NCI-H1105 treated with DMSO at 0.1 percent for 48 hours (cell line): Measurements from ENCODE around the gene C5AR2.
"Not testable (repeated sequence)": the region's sequence is repeated elsewhere in the genome, so short reads cannot be mapped to it uniquely, and the experiment has no call there.

ENCODE experiments used
- DNase-seq: peaks from one replicate; lab custom pipeline; 2025; lab: John Stamatoyannopoulos, UW

Gene C5AR2

DNA sequence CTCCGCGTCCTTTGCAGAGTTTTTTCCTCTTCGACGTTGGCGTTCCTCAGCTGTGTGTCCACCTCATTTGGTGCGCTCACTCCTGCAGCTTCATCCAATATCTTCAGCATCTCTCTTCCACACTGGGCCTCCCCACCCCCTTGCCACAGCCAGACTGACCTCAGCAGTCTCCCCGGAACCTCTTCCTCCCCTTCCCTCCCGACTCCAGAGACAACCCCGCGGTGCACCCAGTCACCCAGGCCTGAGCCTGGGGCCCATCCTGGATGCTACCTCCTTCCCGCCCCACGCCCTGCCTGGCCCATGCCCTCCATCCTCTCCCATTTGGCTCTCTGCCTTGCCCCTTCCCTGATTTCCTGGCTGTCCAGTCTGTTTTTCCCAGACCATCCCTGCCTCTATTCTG lies 8.1 kb upstream of the C5AR2 start:
- no peak for DNase-seq

DNA sequence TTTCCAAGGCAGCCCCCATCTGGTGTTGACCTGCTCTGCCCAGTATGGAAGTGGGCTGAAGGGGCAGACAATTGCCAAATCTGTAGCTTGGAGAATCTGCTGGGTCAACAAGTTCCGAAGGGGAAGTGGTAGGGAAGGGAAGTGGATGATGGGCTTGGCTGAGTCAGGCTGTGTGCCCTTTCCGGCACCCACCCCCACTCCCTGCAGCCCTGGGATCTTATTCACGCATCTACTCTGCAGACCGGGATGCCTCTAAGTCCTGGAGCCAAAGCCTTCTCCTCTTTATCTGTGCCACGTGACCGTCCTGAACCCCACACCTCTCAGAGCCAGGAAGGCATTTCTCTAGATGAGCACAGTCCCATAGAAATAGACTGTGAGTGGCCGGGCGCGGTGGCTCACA lies 7.5 kb upstream of the C5AR2 start:
- DNase-seq, result no peak

DNA sequence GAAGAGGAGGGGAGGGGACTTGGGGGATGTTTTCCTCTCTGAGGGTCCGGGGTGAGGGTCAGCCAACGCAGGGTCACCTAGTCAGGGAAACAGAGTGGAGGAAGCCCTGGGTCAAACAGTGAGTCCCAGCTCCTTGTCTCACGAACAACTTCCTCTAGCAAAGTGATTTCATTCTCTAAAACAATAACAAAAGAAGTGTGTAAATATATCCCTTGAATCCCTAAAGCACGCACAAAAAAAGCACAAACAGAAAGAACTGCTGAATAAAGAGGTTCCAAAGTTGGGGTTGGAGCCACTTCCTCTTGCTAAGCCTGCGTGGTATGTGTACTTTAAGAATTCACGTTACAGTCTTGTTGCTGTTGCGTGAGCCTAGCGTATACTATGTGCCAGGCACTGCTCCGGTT lies 1.5 kb upstream of the C5AR2 start:
- DNase-seq, result no peak

DNA sequence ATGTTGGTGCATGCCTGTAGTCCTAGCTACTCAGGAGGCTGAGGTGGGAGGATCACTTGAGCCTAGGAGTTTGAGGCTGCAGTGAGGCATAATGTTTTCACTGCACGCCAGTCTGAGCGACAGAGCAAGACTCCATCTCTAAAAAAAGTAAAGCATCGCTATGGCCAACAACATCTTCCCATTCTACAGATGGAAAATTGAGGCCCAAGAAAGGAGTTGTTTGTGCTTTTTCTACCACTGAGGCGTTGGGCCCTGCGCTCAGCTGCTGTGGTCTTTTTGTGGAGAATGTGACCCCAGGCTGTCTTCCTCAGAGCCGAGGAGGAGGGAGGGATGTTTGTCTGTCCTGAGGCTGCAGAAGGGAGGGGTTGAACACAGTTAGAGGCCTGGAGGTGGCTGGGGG lies 485 bp upstream of the C5AR2 start:
- DNase-seq, result no peak

DNA sequence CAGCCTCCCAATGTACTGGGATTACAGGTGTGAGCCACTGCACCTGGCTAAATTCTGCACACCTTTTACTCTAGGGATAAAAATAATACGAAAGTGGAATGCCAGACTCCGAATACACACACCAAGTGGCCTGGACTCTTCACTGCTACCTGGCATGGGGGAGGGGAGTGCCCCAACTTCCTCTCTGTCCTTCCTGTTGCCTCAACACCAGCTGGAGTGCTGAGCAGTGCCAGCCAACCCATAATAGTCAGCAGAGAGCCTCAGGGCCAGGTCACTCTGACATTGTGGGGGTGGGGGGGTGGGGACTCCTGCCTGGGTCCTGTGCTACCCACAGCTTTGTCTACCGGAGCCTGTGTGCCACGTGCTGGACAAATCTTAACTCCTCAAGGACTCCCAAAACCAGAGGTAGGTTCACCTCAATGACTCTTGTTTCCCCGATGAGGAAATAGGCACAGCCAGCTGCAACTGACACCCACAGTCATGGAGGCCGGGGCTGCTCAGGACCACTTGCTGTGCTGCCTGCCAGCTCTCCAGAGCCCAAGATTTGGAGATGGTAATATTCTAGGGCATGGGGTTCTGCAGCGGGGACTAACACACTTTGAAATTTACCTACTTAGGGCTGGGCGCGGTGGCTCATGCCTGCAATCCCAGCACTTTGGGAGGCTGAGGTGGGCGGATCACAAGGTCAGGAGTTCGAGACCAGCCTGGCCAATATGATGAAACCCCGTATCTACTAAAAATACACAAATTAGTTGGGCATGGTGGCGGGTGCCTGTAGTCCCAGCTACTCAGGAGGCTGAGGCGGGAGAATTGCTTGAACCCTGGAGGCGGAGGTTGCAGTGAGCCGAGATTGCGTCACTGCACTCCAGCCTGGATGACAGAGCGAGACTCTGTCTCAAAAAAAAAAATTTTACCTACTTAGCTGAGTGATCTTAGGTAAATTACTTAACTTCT lies 5.1 kb downstream of the C5AR2 start:
- DNase-seq, result not testable (repeated sequence)

- DNase-seq, result no peak
These were observed 7.4 kb downstream of the C5AR2 start for GRCh38 chr19:47339196-47339880.

GRCh38 chr19:47340477-47341208 lies 8.7 kb downstream of the C5AR2 start:
- DNase-seq, result no peak

GRCh38 chr19:47341734-47342133 lies 9.8 kb downstream of the C5AR2 start:
- no peak for DNase-seq

- DNase-seq, result no peak
These were observed 11.3 kb downstream of the C5AR2 start for GRCh38 chr19:47343194-47343802.

GRCh38 chr19:47344425-47344824 lies 12.4 kb downstream of the C5AR2 start:
- no peak for DNase-seq

GRCh38 chr19:47346024-47346423 lies 14.0 kb downstream of the C5AR2 start:
- not testable (repeated sequence) for DNase-seq

GRCh38 chr19:47348819-47349795 lies 17.1 kb downstream of the C5AR2 start, which contains the start of gene DHX34:
Gene DHX34, plus strand, starts transcription at chr19:47349315. Its CDS starts 3,716 bp downstream, at chr19:47353031.
- DNase-seq, result peak; percentile 98

GRCh38 chr19:47350630-47351029 lies 18.7 kb downstream of the C5AR2 start:
- DNase-seq, result no peak

GRCh38 chr19:47351548-47351947 lies 19.6 kb downstream of the C5AR2 start:
- no peak for DNase-seq

- DNase-seq, result no peak
These were observed 20.1 kb downstream of the C5AR2 start for GRCh38 chr19:47352095-47352494.

GRCh38 chr19:47353307-47353712 lies 21.3 kb downstream of the C5AR2 start:
- DNase-seq, result peak; percentile 23

DNA sequence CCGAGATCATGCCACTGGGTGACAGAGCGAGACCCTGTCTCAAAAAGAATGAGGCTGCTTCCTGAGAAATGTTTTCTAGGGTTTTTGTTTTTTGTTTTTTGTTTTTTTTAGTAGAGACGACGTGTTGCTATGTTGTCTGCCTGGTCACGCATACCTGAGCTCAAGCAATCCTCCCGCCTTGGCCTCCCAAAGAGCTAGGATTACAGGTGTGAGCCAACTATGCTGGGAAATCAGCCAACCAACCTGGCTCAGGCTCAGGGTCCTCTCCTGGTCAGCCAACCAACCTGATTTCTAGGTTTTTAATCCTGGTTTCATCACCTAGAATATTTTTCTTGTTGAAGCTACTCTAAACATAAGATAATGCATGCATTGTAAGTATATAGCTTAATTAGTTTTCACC lies 24.9 kb downstream of the C5AR2 start:
- no peak for DNase-seq

DNA sequence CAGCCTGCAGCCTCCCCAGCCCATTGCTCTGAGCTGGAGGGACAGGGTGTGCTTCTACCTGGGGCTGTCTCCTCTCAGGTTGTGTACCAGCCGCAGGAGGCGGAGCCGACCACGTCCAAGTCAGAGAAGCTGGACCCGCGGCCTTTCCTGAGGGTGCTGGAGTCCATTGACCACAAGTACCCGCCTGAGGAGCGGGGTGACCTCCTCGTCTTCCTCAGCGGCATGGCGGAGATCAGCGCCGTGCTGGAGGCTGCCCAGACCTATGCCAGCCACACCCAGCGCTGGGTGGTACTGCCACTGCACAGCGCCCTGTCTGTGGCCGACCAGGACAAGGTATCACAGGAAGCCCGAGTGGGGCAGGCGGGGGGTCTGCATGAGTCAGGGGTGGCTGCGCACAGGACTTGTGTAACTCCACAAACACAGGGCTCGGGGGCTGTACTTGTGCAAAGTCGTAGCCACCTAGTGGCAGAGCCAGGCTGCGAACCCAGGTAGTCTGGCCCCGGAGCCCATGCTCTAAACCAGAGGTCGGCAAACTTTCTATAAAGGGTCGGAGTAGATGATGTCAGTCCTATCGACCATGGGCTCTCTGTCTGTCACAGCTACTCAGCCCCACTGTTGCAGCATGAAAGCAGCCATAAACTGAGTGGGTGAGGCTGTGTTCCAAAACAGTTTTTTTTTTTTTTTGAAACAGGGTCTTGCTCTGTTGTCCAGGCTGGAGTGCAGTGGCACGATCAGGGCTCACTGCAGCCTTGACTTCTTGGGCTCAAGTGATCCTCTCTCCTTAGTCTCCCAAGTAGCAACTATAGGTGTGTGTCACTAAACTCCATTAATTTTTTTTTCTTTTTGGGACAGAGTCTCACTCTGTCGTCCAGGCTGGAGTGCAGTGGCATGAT lies 26.1 kb downstream of the C5AR2 start:
- no peak for DNase-seq

DNA sequence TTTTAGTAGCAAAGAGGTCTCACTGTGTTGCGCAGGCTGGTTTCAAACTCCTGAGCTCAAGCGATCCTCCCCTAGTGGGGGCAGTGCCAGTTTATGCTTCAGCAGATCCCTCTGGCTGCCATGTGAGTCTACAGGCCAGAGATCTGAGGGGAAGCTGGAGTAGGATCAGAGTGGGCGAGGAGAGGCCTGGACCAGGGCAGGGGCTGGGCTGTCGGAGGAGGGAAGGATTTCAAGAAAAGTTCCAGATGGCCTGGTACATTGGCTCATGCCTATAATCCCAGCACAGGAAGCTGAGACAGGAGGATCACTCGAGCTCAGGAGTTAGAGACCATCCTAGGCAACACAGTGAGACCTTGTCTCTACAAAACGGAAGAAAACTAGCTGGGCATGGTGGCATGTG lies 27.0 kb downstream of the C5AR2 start:
- no peak for DNase-seq

- no peak for DNase-seq
These were observed 30.3 kb downstream of the C5AR2 start for GRCh38 chr19:47362321-47362720.
